GM19452 (cell line): Measurements from ENCODE around the gene IFNW1.
"Not testable (repeated sequence)": the region's sequence is repeated elsewhere in the genome, so short reads cannot be mapped to it uniquely, and the experiment has no call there.

Source experiments
- ATAC-seq: cut with Tn5 transposase; IDR thresholded peaks from one replicate; pipeline ENCODE4 v1.9.1; 2021; ENCODE audit not compliant: unreplicated experiment

IFNW1 gene

DNA sequence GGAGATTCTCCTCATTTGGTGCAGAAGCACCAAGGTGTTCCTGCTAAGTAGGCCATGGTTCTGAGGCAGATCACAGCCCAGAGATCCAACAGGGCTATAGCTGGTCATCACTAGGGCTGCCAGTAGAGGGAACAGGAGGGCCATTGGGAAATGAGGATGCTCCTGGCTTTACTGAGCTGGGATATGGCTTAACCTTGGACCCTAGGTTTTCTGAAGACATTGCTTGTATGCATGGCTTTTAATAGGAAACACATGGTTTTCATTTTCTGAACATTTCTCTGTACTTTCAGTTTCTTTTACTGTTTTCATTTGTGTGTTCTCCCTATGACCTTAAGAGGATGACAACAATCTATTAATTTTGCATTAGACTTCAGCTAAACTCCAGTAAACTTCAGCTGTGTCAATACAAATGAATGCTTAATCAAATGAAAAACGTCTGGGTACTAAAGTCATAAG is at the start of gene IFNW1:
TSS of gene IFNW1 (minus strand) at position 406 of the 456 bp plus-strand sequence. CDS start at position 144, 262 bp downstream.
- peak; percentile 48 for ATAC-seq

DNA sequence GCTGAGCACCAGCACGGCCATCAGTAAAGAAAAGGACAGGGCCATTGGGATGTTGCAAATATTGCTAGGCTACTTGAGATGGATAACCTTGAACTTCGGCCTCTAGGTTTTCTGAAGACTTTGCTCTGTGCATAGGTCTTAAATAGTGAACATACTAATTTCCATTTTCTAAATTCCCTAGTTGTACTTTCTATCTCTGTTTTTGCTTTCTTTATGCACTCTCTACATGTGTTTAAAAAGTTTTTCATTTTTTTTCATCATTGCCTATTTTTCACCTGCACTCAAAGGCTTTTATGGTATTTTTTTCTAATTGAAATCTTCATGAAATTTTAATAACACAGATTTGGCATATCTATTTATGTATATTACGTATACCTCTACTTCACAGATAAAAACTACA is 45.9 kb upstream of the IFNW1 start, which contains the start of gene IFNA4:
TSS of gene IFNA4 (minus strand) at position 101 of the 400 bp plus-strand sequence. CDS start at position 45, 56 bp downstream.
- not testable (repeated sequence) for ATAC-seq

DNA sequence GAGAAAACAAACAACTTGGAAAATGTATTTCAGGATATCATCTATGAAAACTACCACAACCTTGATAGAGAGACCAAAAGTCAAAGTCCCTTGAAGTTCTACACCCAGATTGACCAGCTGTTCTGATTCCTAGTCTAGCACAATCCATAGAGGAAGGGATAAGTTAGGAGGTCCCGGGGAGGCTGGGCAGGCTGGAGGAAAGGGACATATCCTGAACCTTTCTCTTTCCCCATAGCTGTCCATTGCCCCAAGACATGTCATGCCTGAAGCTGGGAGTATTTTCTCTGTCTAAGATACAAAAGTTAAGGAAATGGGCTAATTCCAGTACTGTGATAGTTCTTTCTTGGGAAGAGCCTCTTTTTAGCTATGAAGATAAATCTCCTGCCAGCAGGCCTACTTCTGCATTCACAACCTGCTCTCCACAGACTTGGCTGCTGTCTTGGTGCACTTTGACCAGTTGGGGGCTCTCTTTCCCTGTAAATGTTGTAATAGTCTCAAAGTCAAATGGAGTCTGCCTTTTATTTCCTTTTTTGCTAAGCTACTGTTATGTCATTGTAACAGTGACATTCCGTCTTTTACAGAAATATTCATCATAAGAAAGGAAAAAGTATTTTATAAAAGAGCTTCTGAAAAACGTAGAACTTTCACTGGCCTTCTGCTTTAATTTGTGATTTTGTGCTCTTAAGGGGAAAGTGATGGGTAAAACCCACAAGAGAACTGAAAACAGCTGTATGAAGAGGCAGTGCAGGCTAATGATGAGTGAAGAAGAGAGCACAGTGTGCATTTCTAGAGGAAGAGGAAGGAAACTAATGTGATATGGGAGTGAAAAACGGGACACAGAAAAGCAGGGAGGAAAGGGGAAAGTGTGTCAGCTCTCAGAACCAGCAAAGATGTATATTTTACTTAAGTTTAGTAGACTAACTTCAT is 41.4 kb upstream of the IFNW1 start:
- ATAC-seq: peak; percentile 96

DNA sequence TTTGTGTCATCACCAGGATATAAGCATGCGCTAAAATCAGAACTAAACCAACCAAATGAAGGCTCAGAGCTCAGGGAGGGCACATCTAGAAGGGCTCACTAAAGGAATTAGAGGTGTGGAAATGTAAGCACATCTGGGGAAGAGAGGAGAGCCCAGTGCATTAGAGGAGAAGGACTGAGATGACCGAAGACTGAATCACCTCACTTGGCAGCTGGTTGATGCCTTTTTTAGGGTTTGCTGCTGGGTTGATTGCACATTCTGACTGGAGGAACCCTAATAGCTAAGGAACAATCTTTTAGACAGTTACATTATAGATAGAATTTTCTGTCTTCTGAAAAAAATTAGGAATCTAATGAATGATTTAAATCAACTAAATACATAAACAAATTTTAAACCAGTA is 33.0 kb upstream of the IFNW1 start:
- ATAC-seq: no peak

DNA sequence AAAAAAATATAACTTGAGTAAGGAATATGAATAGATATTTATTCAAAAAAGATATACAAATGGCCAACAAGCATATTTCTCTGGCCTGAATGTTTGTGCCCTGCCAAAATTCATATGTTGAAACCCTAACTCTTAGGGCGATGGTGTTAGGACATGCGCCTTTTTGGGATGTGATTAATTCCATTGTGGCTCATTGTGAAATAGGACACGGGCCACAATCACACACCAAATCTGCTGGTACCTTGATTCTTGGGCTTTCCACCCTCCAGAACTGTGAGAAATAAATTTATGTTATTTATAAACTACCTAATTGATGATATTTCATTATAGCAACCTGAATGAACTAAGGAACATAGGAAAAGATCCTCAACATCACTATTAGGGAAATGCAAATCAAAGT is 30.5 kb upstream of the IFNW1 start:
- ATAC-seq: no peak

DNA sequence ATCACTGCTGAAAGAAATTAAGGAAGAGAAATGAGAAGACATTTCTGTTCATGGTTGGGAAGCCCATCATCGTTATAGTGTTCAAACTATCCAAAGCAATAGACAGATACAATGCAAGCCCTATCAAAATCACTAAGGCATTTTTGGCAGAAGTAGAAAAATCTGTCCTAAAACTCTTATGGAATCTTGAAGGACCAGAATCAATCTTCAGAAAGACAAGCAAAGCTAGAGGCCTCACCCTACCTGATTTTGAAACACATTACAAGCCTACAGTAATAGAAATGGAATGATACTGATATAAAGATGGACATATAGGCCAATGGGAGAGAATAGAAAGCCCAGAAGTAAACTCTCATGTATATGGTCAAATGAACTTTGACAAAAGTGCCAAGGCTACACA is 29.7 kb upstream of the IFNW1 start:
- no peak for ATAC-seq

DNA sequence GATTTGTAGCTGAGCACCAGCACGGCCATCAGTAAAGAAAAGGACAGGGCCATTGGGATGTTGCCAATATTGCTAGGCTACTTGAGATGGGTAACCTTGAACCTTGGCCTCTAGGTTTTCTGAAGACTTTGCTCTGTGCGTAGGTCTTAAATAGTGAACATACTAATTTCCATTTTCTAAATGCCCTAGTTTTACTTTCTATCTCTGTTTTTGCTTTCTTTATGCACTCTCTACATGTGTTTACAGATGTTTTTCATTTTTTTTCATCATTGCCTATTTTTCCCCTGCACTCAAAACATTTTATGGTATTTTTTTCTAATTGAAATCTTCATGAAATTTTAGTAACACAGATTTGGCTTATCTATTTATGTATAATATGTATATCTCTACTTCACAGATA is 24.9 kb upstream of the IFNW1 start, which contains the start of gene IFNA21:
TSS of gene IFNA21 (minus strand) at position 101 of the 400 bp plus-strand sequence. CDS start at position 53, 48 bp downstream.
- not testable (repeated sequence) for ATAC-seq

DNA sequence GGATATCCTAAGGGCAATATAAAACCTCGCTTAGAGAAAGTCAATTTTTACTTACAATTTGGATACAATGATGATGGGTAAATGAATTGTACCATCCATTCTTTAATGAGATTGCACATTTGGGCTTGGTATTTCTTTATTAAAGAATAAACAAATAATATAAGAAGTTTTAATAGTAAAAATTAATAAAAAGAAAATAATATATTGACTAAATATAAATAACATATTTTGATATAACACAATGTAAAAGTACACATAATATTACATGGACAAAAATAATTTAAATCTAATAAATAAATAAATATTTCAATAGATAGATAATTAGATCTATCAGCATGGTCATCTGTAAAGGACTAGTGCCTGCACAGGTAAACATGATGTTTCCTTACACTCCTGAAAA is 23.9 kb upstream of the IFNW1 start:
- no peak for ATAC-seq

GRCh38 chr9:21160178-21160577 is 18.5 kb upstream of the IFNW1 start:
- peak; percentile 99 for ATAC-seq

GRCh38 chr9:21155501-21155900 is 13.9 kb upstream of the IFNW1 start:
- ATAC-seq: no peak

- peak; percentile 93 for ATAC-seq
Measured at GRCh38 chr9:21154018-21154608, 12.5 kb upstream of the IFNW1 start.

DNA sequence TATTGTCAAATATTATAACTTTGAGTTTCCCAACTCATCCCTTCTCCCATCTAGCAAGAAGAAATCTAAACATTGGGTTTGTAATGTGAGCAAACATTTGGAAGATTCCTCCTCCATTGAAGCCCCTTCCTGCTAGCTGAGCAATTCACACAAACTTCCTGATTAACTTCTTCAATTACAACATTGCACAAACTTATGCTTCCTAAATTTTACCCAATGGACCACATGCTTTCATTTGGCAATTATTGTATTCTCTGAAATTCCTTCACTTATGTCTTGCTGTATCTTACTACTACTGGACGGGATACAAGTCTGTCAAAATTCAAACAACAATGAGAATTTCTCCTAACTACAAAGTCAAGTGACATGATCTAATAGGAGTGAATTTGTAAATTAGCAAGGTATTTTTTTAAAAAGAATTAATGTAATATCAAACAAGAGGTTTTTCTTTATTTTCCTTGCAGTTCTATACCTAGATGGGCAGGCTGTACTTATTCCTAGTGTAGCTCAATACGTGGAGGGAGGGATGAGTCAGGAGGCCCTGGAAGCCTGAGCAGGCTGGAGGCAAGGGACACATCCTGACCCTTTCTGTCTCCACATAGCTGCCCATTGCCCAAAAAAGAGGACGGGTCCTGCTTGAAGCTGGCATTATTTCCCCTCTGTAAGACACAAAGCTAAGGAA is 11.8 kb upstream of the IFNW1 start:
- ATAC-seq: peak; percentile 38

- ATAC-seq: no peak
Measured at GRCh38 chr9:21144603-21145002, 3.0 kb upstream of the IFNW1 start.

GRCh38 chr9:21137020-21137419 is 4.6 kb downstream of the IFNW1 start:
- ATAC-seq: no peak

DNA sequence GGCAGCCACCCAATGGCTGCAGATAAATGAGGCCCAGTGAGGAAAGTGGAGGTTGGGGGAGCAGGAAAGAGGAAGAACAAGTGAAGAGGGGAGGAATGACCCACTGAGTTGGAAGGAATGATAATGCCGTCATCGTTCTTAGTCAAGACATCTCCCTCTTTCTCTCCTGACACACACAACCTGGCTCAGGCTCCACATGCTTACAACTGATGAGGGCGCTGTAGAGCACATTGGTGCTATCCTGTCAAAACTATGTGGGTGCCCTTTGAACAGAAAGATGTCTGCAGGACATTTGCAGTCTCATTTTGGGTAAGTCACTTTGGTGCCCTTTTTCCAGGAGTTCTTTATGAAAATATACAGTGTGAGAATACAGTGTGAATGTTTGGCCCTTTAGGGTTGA is 5.9 kb downstream of the IFNW1 start:
- ATAC-seq: no peak

- not testable (repeated sequence) for ATAC-seq
Measured at GRCh38 chr9:21128186-21128585, 13.4 kb downstream of the IFNW1 start.

- peak; percentile 96 for ATAC-seq
Measured at GRCh38 chr9:21121595-21122251, 19.9 kb downstream of the IFNW1 start.

GRCh38 chr9:21121079-21121478 is 20.6 kb downstream of the IFNW1 start:
- no peak for ATAC-seq

DNA sequence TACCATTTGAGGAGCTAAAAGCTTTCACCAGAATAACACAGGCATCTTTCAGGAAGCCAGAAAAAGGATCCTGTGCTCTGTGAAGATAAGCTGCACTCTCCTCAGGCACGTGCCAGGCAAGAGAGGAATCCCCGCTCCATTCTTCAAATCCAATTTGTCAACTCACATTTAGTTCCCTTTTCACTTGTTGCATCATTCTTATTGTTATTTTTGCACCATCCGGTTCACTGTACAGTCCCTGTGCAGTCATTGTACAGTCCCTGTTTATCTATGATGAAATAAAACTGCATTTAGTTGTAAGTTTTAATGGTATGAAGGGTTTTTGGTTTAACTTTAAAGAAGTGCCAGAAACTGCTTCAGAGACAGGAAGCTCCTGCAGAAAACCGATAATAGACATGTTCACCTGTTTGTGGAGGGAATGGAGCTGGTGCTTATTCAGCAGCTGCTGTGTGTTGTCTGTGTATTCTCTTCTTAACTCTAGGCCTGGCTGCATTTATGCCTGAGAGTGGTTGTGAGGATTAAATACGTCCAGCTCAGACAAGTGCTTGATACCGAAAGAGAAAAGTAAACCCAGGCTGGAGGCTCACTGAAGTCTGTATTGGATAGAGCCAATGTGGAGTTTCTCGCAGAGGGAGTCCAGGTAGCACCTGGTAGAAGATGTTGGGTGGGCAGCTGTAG is 22.4 kb downstream of the IFNW1 start:
- ATAC-seq: no peak

DNA sequence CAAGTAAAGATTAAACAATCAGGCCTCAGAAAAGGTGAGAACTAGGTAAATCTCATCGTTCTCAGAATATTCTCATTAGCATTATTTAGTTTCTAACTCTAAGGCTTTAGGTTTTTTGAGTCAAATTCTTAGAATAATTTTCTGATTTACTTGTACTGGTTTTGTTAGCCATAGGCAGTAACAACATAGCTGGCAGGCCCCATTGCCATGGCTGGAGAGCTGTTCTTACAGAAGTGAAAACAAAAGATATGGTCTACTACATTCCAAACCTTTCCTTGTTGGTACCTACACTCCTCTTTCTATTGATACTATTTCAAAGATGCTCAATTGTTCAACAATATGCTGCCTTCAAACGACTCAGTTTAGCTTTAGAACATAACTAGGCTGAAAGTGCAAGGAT is 27.3 kb downstream of the IFNW1 start:
- ATAC-seq: no peak
